HepG2 (cell line): ENCODE data around the gene TARS3. TPM values are rescaled to one million over a fixed set of nuclear protein-coding genes. Genes with fewer than 3 reads are reported as not detected.

Source experiments
- ATAC-seq: fragments of 200-7000 bp; cut with Tn5 transposase; 3 replicates; pipeline ENCODE4 v1.9.1; 2020; ENCODE audit warnings: mild to moderate bottlenecking, moderate library complexity
- BruUV-seq: library from RNA; stranded (reverse); fragments of 400-500 nt; replicated peaks from 2 replicates; lab custom pipeline; 2021; lab: Mats Ljungman, UMichigan
- CTCF ChIA-PET: fragments of 300-600 bp; formaldehyde crosslinking; extraction: SDS; loops from one replicate; lab custom pipeline; 2021; ENCODE audit warnings: low total read pairs, inconsistent platforms, low intra/inter-chr PET ratio; lab: Yijun Ruan, JAX
- POLR2A ChIA-PET: fragments of 350-600 bp; sonication (Branson Sonifier 250); formaldehyde crosslinking; loops from one replicate; lab custom pipeline; 2020; ENCODE audit warnings: antibody characterized with exemption, inconsistent platforms; lab: Yijun Ruan, JAX
- DNase-seq: peaks from one replicate; pipeline ENCODE4 v3.0.0-alpha.2; 2015; ENCODE audit warnings: low spot score
- FAIRE-seq: peaks from 3 replicates; lab custom pipeline; 2011; peaks lifted over from hg19 to GRCh38; lab: Jason Lieb, UNC
- H2AFZ ChIP-seq: one replicate; pipeline ENCODE4 v1.6.1; 2011; ENCODE audit warnings: low read length, inconsistent platforms
- H3K27ac ChIP-seq: fragments of 300-600 bp; 3 replicates; pipeline ENCODE4 v1.8.0; 2011; ENCODE audit warnings: mixed run types, mild to moderate bottlenecking, mixed read lengths, low read length, inconsistent platforms; ENCODE audit not compliant: insufficient read depth; ENCODE audit errors: extremely low read length
- H3K27me3 ChIP-seq, 2 experiments: fragments of 200-600 bp in 1 of 2; 2 replicates in 1 of 2; 3 replicates in 1 of 2; pipeline versions ENCODE4 v1.6.0 to v1.8.0; 2011; ENCODE audit warnings: low read length in 2 of 2, mild to moderate bottlenecking in 2 of 2, moderate library complexity in 2 of 2, inconsistent platforms in 1 of 2; ENCODE audit not compliant: insufficient read depth in 2 of 2, control insufficient read depth in 1 of 2
- H3K36me3 ChIP-seq, 2 experiments: fragments of 200-600 bp in 1 of 2; replicated peaks in 1 of 2; 2 replicates in 1 of 2; 3 replicates in 1 of 2; pipeline versions ENCODE4 v1.5.1 to v1.8.0; 2011; ENCODE audit warnings: low read length in 2 of 2, inconsistent platforms in 1 of 2; ENCODE audit not compliant: insufficient read depth in 2 of 2, control insufficient read depth in 1 of 2
- H3K4me1 ChIP-seq: 2 replicates; pipeline ENCODE4 v1.5.1; 2012; ENCODE audit warnings: low read length, inconsistent platforms; ENCODE audit not compliant: insufficient read depth
- H3K4me2 ChIP-seq: 2 replicates; pipeline ENCODE4 v1.6.0; 2011; ENCODE audit warnings: low read depth, low read length, inconsistent platforms
- H3K4me3 ChIP-seq, 3 experiments: fragments of 200-600 bp in 1 of 3; sonication (generic), shearing (Covaris generic) in 1 of 3; replicated peaks in 1 of 3; 2 replicates each; pipeline ENCODE4 v1.5.1; 2011 to 2016; ENCODE audit warnings: low read length in 3 of 3, inconsistent platforms in 2 of 3, low read depth in 2 of 3, mild to moderate bottlenecking in 2 of 3, control low read depth in 1 of 3, mixed read lengths in 1 of 3; ENCODE audit not compliant: insufficient read depth in 1 of 3
- H3K79me2 ChIP-seq: one replicate; pipeline ENCODE4 v1.6.1; 2011; ENCODE audit warnings: low read length, inconsistent platforms; ENCODE audit not compliant: insufficient read depth
- H3K9ac ChIP-seq: 2 replicates; pipeline ENCODE4 v1.6.0; 2011; ENCODE audit warnings: mild to moderate bottlenecking, low read depth, low read length, inconsistent platforms; ENCODE audit not compliant: insufficient read depth
- H3K9me3 ChIP-seq: 2 replicates; pipeline ENCODE4 v1.5.1; 2012; ENCODE audit warnings: mild to moderate bottlenecking, low read length
- H4K20me1 ChIP-seq: 2 replicates; pipeline ENCODE4 v1.6.0; 2011; ENCODE audit warnings: inconsistent platforms, mild to moderate bottlenecking, low read length, moderate library complexity; ENCODE audit not compliant: insufficient read depth
- ARID5B ChIP-seq: IDR thresholded peaks from 2 replicates; pipeline ENCODE4 v1.4.0; 2020; ENCODE audit warnings: mild to moderate bottlenecking, missing genetic modification reagents
- ATF7-NPFF ChIP-seq: sonication (generic); formaldehyde crosslinking; IDR thresholded peaks from 2 replicates; pipeline ENCODE4 v1.8.1; 2023; ENCODE audit warnings: mild to moderate bottlenecking, low read depth, missing genetic modification reagents, moderate library complexity
- CTCF ChIP-seq: sonication (generic); formaldehyde crosslinking; IDR thresholded peaks from 2 replicates; pipeline ENCODE4 v1.5.0; 2020; ENCODE audit warnings: mild to moderate bottlenecking, missing genetic modification reagents, moderate library complexity
- E2F5 ChIP-seq: sonication (generic); formaldehyde crosslinking; conservative IDR thresholded peaks from 2 replicates; pipeline ENCODE4 v1.4.0; 2020; ENCODE audit warnings: missing genetic modification reagents
- GATAD1 ChIP-seq: IDR thresholded peaks from 2 replicates; pipeline ENCODE4 v1.6.1; 2016; ENCODE audit warnings: missing genetic modification reagents, missing compliant biosample characterization
- HOXD1 ChIP-seq: sonication (generic); formaldehyde crosslinking; IDR thresholded peaks from 2 replicates; pipeline ENCODE4 v1.5.0; 2020; ENCODE audit warnings: missing genetic modification reagents
- IRX3 ChIP-seq: sonication (generic); formaldehyde crosslinking; IDR thresholded peaks from 2 replicates; pipeline ENCODE4 v1.8.1; 2023; ENCODE audit warnings: mild to moderate bottlenecking, low read depth, missing genetic modification reagents, borderline replicate concordance
- LRRFIP1 ChIP-seq: sonication (generic); formaldehyde crosslinking; conservative IDR thresholded peaks from 2 replicates; pipeline ENCODE4 v1.4.0; 2020; ENCODE audit warnings: missing genetic modification reagents
- MEF2D ChIP-seq: sonication (generic); formaldehyde crosslinking; IDR thresholded peaks from 2 replicates; pipeline ENCODE4 v1.5.1; 2020; ENCODE audit warnings: mild to moderate bottlenecking, missing genetic modification reagents
- RBAK ChIP-seq: sonication (generic); formaldehyde crosslinking; IDR thresholded peaks from 2 replicates; pipeline ENCODE4 v1.5.1; 2020; ENCODE audit warnings: mild to moderate bottlenecking, missing genetic modification reagents
- ZNF138 ChIP-seq: sonication (generic); formaldehyde crosslinking; IDR thresholded peaks from 2 replicates; pipeline ENCODE4 v1.5.0; 2020; ENCODE audit warnings: mild to moderate bottlenecking, low read depth, missing genetic modification reagents
- ZNF563 ChIP-seq: sonication (generic); formaldehyde crosslinking; IDR thresholded peaks from 2 replicates; pipeline ENCODE4 v1.8.0; 2022; ENCODE audit warnings: mild to moderate bottlenecking, moderate library complexity, missing genetic modification reagents
- WGBS: methylation state at CpG from one replicate; pipeline ENCODE4 v1.1.6; 2017; ENCODE audit warnings: low lambda C conversion rate; 5-methylcytosine and 5-hydroxymethylcytosine counted together
- in situ Hi-C: cut with HindIII; loops from 2 replicates; pipeline ENCODE4 v1.10.0; 2017; ENCODE audit warnings: low pct_unique_long_range_greater_than_20kb; ENCODE audit not compliant: extremely low pct_ligation_motif_present
- intact Hi-C: fragments of 100-400 bp; cut with micrococcal nuclease; formaldehyde crosslinking; loops from one replicate; pipeline ENCODE4 v1.10.0; 2022; ENCODE audit not compliant: unreplicated experiment
- polyA plus RNA-seq, 8 experiments: library from polyadenylated mRNA; depleted of rRNA in 3 of 8; stranded (reverse) in 7 of 8; unstranded in 1 of 8; fragments of >200 nt; fragmentation: Illumina TruSeq in 4 of 8; extraction: Trizol in 4 of 8; gene quantifications; 2 replicates each; pipeline versions ENCODE4 v1.2.1 to v1.2.3, GENCODE V29; 2011 to 2016; ENCODE audit warnings: low read depth in 4 of 8, missing spikeins in 1 of 8, mixed read lengths in 1 of 8; ENCODE audit not compliant: insufficient read depth in 1 of 8
- total RNA-seq, 5 experiments: library from RNA; depleted of rRNA; stranded (reverse); fragments of >200 nt; fragmentation: Illumina TruSeq; extraction: Trizol; gene quantifications; 2 replicates each; pipeline ENCODE4 v1.2.3, GENCODE V29; 2016; ENCODE audit warnings: low read depth in 1 of 5

The TARS3 gene
- total and polyA plus RNA-seq, 2 of the 13 experiments (the other 11 are each of a cell fraction or from before 2014, with no cell fraction given): 4.1 to 11.7 TPM

GRCh38 chr15:101676921-101677329 lies 47.3 kb downstream of the TARS3 start (continued):
- no peak for TF ChIP-seq ATF7-NPFF (CRISPR knock-in tag)
- TF ChIP-seq LRRFIP1 (CRISPR knock-in tag): no peak
- TF ChIP-seq ZNF138 (CRISPR knock-in tag): no peak
- TF ChIP-seq MEF2D (CRISPR knock-in tag): no peak
- no peak for TF ChIP-seq HOXD1 (CRISPR knock-in tag)
- TF ChIP-seq ZNF563: no peak
- TF ChIP-seq CTCF (CRISPR knock-in tag): no peak

- no TSS peak for BruUV-seq
- no peak overlapping the region for H3K9ac ChIP-seq
- 94% methylated on average over 16 of the region's 16 CpGs for WGBS
- CTCF ChIA-PET: no interaction called here
- H3K4me3 ChIP-seq: no peak overlapping the region
- no peak overlapping the region for H2AFZ ChIP-seq
- DNase-seq (no peak), ATAC-seq (no peak), FAIRE-seq (no peak)
- POLR2A ChIA-PET: no interaction called here
- no peaks in the 10 kb centered on the region for H3K4me1 ChIP-seq
- in situ Hi-C loops: no loop called here
- H3K4me2 ChIP-seq: no peak overlapping the region
- peaks cover 4 to 43% of the 10 kb centered on the region in 2 experiments for H3K36me3 ChIP-seq
- H4K20me1 ChIP-seq: no peaks in the 10 kb centered on the region
- H3K9me3 ChIP-seq: no peaks in the 10 kb centered on the region
- H3K27ac ChIP-seq: no peak overlapping the region
- no peaks in the 10 kb centered on the region for H3K27me3 ChIP-seq
- no peaks in the 10 kb centered on the region for H3K79me2 ChIP-seq
- intact Hi-C loops: no loop called here
- no peak for TF ChIP-seq E2F5 (CRISPR knock-in tag)
- TF ChIP-seq IRX3 (CRISPR knock-in tag): no peak
- TF ChIP-seq GATAD1: no peak
- TF ChIP-seq ARID5B (CRISPR knock-in tag): no peak
- no peak for TF ChIP-seq RBAK (CRISPR knock-in tag)
Measured at GRCh38 chr15:101675796-101676582, 48.3 kb downstream of the TARS3 start.
